GM19238 (cell line): ENCODE results near the gene MBNL2.

Experiments
- DNase-seq: peaks from one replicate; pipeline ENCODE4 v3.0.0; 2011; ENCODE audit warnings: low spot score; ENCODE audit not compliant: insufficient read length

The MBNL2 gene, protein sequence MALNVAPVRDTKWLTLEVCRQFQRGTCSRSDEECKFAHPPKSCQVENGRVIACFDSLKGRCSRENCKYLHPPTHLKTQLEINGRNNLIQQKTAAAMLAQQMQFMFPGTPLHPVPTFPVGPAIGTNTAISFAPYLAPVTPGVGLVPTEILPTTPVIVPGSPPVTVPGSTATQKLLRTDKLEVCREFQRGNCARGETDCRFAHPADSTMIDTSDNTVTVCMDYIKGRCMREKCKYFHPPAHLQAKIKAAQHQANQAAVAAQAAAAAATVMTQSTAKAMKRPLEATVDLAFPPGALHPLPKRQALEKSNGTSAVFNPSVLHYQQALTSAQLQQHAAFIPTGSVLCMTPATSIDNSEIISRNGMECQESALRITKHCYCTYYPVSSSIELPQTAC

GRCh38 chr13:97221989-97222700 lies at the start of gene MBNL2:
TSS of gene MBNL2 (plus strand) at chr13:97222333. CDS start at chr13:97276236, 53,903 bp downstream.
- peak; percentile 63 for DNase-seq

GRCh38 chr13:97174638-97175037 lies 47.5 kb upstream of the MBNL2 start:
- no peak for DNase-seq

GRCh38 chr13:97175041-97175440 lies 47.1 kb upstream of the MBNL2 start:
- no peak for DNase-seq

DNA sequence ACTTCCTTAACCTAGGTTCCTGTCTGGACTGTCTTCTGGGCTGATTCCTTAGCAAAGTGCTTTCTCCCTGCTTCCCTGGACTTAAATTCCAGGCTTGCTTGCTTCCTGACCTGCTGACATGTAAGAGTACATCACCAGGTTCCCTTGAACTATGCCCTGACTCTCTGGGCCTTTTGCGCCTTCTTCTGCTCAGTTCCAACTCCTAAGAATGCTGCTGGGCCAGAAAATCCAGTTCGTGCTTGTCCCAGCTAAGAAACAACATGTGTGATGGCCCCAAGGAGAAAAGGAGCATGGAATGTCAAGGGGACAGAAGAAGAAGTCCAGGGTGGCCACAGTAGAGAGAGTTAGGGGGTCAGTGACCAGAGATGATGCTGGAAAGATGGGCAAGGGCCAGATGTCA lies 42.6 kb upstream of the MBNL2 start:
- DNase-seq = no peak

DNA sequence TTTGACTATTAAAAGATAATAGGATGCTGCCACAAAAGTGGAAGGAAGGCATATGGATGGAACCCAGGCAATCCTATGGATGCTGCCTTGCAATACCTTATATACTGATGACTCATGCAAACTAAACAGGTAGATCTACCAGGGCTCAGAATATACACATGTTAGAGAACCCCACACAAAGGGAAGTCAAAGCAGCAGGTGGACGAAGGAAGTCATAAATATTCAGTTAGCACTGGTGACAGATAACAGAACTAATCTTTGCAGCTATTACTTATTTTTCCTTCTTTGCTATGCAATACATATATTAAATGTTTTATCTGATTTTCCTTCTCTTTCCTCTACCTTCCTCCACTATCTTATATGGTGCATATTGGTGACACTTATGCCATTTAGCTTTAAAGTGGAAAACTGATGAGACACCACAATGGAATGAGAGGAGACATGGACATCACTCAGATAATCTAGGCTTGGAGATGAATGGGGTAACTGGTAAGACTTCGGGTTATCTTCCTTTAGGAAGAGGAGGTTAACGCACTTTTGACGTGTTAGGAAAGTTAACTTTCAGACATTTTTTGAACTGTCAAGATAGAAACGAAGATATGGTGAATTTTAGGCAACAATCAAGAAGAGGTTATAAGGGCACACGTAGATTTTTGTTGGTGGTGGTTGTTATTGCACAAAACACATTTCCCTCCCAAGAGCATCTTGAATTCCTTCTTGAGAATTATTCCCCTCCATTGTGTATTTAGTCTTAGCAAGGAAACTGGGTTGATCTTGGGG lies 39.8 kb upstream of the MBNL2 start:
- DNase-seq = no peak

- DNase-seq = no peak
These were observed 36.8 kb upstream of the MBNL2 start for GRCh38 chr13:97185291-97185690.

DNA sequence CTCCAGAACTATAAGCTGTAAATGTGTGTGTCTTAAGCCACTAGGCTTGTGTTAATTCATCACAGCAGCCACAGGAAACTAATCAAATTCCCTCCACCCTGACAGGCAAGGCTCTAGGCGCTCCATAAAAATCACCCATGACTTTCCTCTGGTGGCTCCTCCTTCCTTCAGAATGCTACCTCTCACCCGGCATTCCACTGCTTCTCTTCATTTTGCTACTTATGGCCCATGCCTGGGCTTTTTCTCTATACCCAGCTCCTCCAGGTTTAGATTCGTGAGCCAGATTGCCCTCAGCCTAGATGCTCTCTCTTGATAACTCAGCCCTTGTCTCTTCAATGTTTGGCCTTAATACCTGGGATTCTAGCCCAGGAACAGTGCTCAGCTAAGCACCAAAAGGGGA lies 36.4 kb upstream of the MBNL2 start:
- DNase-seq = no peak

- DNase-seq = no peak
These were observed 33.9 kb upstream of the MBNL2 start for GRCh38 chr13:97188207-97188606.

DNA sequence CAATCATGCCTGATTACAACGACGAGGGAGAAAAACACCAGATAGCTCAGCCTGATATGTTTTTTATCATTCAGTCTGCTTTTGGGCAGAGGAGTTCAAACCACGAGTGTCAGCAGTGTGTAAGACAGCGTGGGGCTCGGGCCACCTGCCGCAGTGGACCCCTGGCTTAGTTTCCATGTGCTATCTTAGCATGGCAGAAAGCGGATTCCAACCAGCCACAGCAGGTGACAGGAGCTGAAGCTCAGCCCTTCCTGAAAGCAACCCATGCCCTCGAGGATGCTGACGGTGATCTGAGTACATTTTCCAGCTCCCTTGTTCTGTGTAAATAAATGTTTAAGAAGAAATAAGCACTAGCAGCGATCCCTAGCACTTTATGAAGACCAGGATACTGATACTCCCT lies 32.2 kb upstream of the MBNL2 start:
- no peak for DNase-seq

- no peak for DNase-seq
These were observed 31.0 kb upstream of the MBNL2 start for GRCh38 chr13:97191142-97191541.

- no peak for DNase-seq
These were observed 30.5 kb upstream of the MBNL2 start for GRCh38 chr13:97191615-97192014.

- DNase-seq = no peak
These were observed 30.0 kb upstream of the MBNL2 start for GRCh38 chr13:97192166-97192565.

GRCh38 chr13:97193577-97193976 lies 28.6 kb upstream of the MBNL2 start:
- DNase-seq = no peak

DNA sequence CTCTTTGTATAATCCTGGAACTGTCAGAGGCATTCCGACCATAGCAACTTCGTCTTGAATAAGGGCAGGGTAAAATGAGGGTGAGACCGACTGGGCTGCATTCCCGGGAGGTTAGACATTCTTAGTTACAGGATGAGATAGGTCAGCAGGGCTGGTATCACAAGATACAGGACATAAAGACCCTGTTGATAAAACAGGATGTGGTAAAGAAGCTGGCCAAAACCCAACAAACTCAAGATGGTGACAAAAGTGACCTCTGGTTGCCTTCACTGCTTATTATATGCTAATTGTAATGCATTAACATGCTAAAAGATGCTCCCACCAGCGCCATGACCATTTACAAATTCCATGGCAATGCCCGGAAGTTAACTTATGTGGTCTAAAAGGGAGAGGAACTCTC lies 27.7 kb upstream of the MBNL2 start:
- DNase-seq = no peak

- DNase-seq = no peak
These were observed 25.8 kb upstream of the MBNL2 start for GRCh38 chr13:97196340-97196739.

GRCh38 chr13:97198753-97199152 lies 23.4 kb upstream of the MBNL2 start:
- no peak for DNase-seq

DNA sequence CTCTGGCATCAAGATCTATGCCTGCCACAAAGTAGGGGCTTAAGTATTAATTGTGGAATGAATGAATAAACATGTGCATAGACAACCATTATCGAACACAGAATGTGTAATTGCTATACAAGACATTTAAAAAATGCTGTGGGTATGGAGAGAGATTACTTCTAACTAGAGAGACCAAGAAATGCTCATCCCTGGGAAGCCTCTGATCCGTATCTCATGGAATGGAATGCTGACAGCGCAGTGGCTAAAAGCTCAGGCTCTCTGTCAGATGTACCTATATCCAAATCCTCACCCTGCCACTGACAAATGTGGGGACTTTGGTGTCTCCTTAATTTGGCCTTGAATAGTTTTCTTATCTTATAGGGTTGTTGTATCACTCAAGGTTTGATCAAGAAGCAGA lies 22.7 kb upstream of the MBNL2 start:
- no peak for DNase-seq

DNA sequence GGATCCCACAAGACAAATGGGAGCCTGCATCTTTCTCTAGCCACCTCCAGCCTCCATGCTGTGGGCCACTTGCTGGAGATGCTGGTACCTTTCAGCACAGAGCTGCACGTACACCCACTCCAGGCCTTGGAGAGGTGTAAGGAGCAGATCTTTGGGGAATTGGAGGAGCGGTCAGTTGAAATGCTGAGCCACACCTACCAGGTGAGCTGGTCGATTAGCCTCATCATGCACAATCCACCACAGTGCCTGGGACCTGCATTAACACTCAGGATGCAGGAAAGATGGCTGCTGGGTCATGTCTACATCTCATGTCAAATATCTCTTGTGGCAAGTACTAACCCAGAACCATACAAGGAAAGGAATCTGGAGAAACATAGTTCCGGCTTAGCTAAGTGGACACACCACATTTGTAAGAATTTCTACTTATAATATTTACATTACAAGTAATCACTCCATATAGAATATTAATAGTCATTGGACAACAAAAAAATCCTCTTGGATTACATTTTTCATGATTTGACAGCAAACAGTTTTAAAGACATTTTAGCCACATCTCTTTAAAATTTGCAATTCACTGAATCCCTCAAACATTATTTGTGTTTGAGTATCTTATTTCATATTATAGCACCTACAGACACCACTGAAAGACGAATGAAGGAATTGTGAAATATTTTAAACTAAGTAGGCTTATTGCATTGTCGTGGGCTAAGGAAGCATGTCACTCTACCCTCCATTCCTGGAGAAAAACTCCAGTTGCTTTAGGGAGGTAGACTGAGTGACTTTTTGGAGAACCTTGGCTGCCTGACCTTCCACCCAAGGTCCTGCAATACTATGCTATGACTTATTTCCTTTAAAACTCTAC lies 21.8 kb upstream of the MBNL2 start:
- DNase-seq = no peak

DNA sequence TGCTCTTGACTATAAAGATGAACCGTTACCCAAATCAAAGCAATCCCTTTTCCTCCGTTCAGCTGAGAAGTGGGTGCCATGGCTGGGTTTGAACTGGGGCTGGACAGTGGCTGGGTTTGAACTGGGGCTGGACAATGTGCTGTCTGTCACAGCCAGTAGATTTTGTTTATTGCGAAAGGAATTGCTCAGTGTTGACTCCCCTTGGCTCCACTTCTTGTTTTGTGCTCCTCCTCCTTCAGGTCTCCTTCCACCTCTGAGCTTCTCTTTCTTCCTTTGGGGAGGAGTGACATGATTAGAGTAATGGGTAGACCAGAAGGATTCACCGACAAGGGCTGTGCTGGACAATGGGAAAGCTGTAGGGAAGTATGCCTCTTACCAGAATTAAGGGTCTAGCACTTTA lies 19.4 kb upstream of the MBNL2 start:
- DNase-seq = no peak

DNA sequence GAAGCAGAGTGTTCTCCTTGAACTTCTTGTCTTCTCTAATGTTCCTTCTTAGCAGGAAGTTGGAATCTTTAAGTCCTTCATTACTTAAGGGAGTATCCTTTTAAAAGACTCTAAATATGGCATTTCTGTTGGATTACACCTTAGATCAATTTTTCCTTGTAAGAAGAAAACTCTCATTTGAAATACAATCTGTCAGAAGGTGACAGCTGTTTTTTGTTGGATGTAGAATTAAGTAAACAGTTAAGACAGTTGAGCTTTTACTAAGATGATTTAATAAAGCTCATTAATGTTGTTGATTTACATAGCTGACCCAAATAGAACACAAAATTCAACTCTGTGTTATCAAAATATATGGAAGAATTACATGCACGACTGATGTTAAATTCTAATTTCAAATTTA lies 16.7 kb upstream of the MBNL2 start:
- DNase-seq = no peak

- no peak for DNase-seq
These were observed 16.2 kb upstream of the MBNL2 start for GRCh38 chr13:97205982-97206381.
